KBM-7 (cell line): Measurements from ENCODE around the gene TMEM30A.
A peak's percentile ranks its signal among the peaks of the same experiment; 100 is the strongest.

Source experiments
- DNase-seq: peaks from one replicate; pipeline ENCODE4 v3.0.0-alpha.2; 2015
- in situ Hi-C: fragments of 300-500 bp; cut with MboI; formaldehyde crosslinking; loops from 2 replicates; pipeline ENCODE4 v1.14.3; 2020; ENCODE audit warnings: low sequenced_read_pairs, low pct_unique_long_range_greater_than_20kb, mixed read lengths

The TMEM30A gene

GRCh38 chr6:75268988-75269354, 15.6 kb downstream of the TMEM30A start:
- DNase-seq: no peak
- in situ Hi-C loops: no loop called here

GRCh38 chr6:75268121-75268987, 16.2 kb downstream of the TMEM30A start:
- in situ Hi-C loops: no loop called here
- DNase-seq: no peak

GRCh38 chr6:75267461-75267860, 17.1 kb downstream of the TMEM30A start:
- in situ Hi-C loops: no loop called here
- DNase-seq: no peak

- peak; percentile 52 for DNase-seq
- in situ Hi-C loops: no loop called here
Measured at GRCh38 chr6:75266716-75267291, 17.8 kb downstream of the TMEM30A start.

- DNase-seq: no peak
- in situ Hi-C loops: no loop called here
Measured at GRCh38 chr6:75263401-75263750, 21.2 kb downstream of the TMEM30A start.

- in situ Hi-C loops: no loop called here
- no peak for DNase-seq
Measured at GRCh38 chr6:75262716-75263400, 21.7 kb downstream of the TMEM30A start.

GRCh38 chr6:75261299-75261698, 23.3 kb downstream of the TMEM30A start:
- no peak for DNase-seq
- in situ Hi-C loops: no loop called here

GRCh38 chr6:75257343-75258087, 27.1 kb downstream of the TMEM30A start:
- in situ Hi-C loops: no loop called here

GRCh38 chr6:75250552-75250951, 34.0 kb downstream of the TMEM30A start:
- in situ Hi-C loops: no loop called here
- no peak for DNase-seq

More at GRCh38 chr6:75257343-75258087, 27.1 kb downstream of the TMEM30A start:
- no peak for DNase-seq

GRCh38 chr6:75249837-75250236, 34.8 kb downstream of the TMEM30A start:
- in situ Hi-C loops: no loop called here
- DNase-seq: no peak

- in situ Hi-C loops: no loop called here
- no peak for DNase-seq
Measured at GRCh38 chr6:75246386-75246785, 38.2 kb downstream of the TMEM30A start.

GRCh38 chr6:75244063-75244584, 40.5 kb downstream of the TMEM30A start:
- in situ Hi-C loops: no loop called here
- no peak for DNase-seq

GRCh38 chr6:75243333-75244062, 41.1 kb downstream of the TMEM30A start, which contains the start of gene COX7A2:
COX7A2 (minus strand) TSS chr6:75243801; CDS start chr6:75243734, 67 bp downstream.
- in situ Hi-C loops: no loop called here
- DNase-seq: peak; percentile 97

- in situ Hi-C loops: no loop called here
- DNase-seq: no peak
Measured at GRCh38 chr6:75236630-75237029, 48.0 kb downstream of the TMEM30A start.

GRCh38 chr6:75235271-75235670, 49.3 kb downstream of the TMEM30A start:
- in situ Hi-C loops: no loop called here
- no peak for DNase-seq

GRCh38 chr6:75234126-75234865, 50.3 kb downstream of the TMEM30A start:
- no peak for DNase-seq
- in situ Hi-C loops: no loop called here

GRCh38 chr6:75233092-75233615, 51.4 kb downstream of the TMEM30A start:
- DNase-seq: no peak
- in situ Hi-C loops: no loop called here
